Keratinocyte (primary cell): Measurements from ENCODE around the gene RRAGC. TPM values are rescaled to one million over a fixed set of nuclear protein-coding genes. Genes with fewer than 3 reads are reported as not detected.

Experiments used
- DNase-seq: peaks from one replicate; pipeline ENCODE4 v3.0.0-alpha.2; 2011; ENCODE audit warnings: low read depth, missing footprints, low spot score
- FAIRE-seq: peaks from 2 replicates; lab custom pipeline; 2011; peaks lifted over from hg19 to GRCh38; lab: Jason Lieb, UNC
- H2AFZ ChIP-seq: 2 replicates; pipeline ENCODE4 v1.6.0; 2012; ENCODE audit warnings: low read length, control low read depth, inconsistent platforms; ENCODE audit not compliant: control insufficient read depth
- H3K27ac ChIP-seq: 2 replicates; pipeline ENCODE4 v1.5.1; 2011; ENCODE audit warnings: low read length; ENCODE audit not compliant: control insufficient read depth, insufficient read depth
- H3K27me3 ChIP-seq: 3 replicates; pipeline ENCODE4 v1.6.0; 2011; ENCODE audit warnings: low read length; ENCODE audit not compliant: control insufficient read depth, insufficient read depth; ENCODE audit errors: extremely low read depth
- H3K36me3 ChIP-seq, 2 experiments: 2 replicates in 1 of 2; 3 replicates in 1 of 2; pipeline ENCODE4 v1.5.1; 2011; ENCODE audit warnings: low read length in 2 of 2, mild to moderate bottlenecking in 1 of 2; ENCODE audit not compliant: control insufficient read depth in 2 of 2, insufficient read depth in 2 of 2; ENCODE audit errors: extremely low read depth in 1 of 2
- H3K4me1 ChIP-seq: 3 replicates; pipeline ENCODE4 v1.5.1; 2011; ENCODE audit warnings: low read length; ENCODE audit not compliant: control insufficient read depth, insufficient read depth; ENCODE audit errors: extremely low read depth
- H3K4me2 ChIP-seq: 3 replicates; pipeline ENCODE4 v1.6.0; 2011; ENCODE audit warnings: low read depth, low read length; ENCODE audit not compliant: control insufficient read depth, insufficient read depth; ENCODE audit errors: extremely low read depth
- H3K4me3 ChIP-seq, 3 experiments: fragments of 200-600 bp in 1 of 3; sonication (generic) in 1 of 3; 2 replicates in 2 of 3; 3 replicates in 1 of 3; pipeline ENCODE4 v1.5.1; 2011 to 2016; ENCODE audit warnings: low read length in 3 of 3, mild to moderate bottlenecking in 3 of 3, control low read depth in 2 of 3, inconsistent platforms in 1 of 3, low read depth in 1 of 3, mixed read lengths in 1 of 3, mixed run types in 1 of 3, moderate library complexity in 1 of 3; ENCODE audit not compliant: control insufficient read depth in 2 of 3, insufficient read depth in 2 of 3; ENCODE audit errors: extremely low read depth in 1 of 3
- H3K79me2 ChIP-seq: 2 replicates; pipeline ENCODE4 v1.6.0; 2012; ENCODE audit warnings: low read length; ENCODE audit not compliant: control insufficient read depth, insufficient read depth
- H3K9ac ChIP-seq: 3 replicates; pipeline ENCODE4 v1.6.0; 2011; ENCODE audit warnings: low read length; ENCODE audit not compliant: control insufficient read depth, insufficient read depth; ENCODE audit errors: extremely low read depth
- H3K9me1 ChIP-seq: 3 replicates; pipeline ENCODE4 v1.6.0; 2011; ENCODE audit warnings: low read length; ENCODE audit not compliant: control insufficient read depth, insufficient read depth; ENCODE audit errors: extremely low read depth
- H3K9me3 ChIP-seq: 2 replicates; pipeline ENCODE4 v1.5.1; 2012; ENCODE audit warnings: low read depth, low read length; ENCODE audit not compliant: control insufficient read depth
- H4K20me1 ChIP-seq: 3 replicates; pipeline ENCODE4 v1.6.0; 2011; ENCODE audit warnings: low read length; ENCODE audit not compliant: control insufficient read depth, insufficient read depth; ENCODE audit errors: extremely low read depth
- CTCF ChIP-seq, 3 experiments: IDR thresholded peaks in 1 of 3; conservative IDR thresholded peaks in 1 of 3; optimal IDR thresholded peaks in 1 of 3; 2 replicates in 2 of 3; 3 replicates in 1 of 3; pipeline versions ENCODE3 to v1.5.1; 2011; ENCODE audit warnings: low read length in 3 of 3, mild to moderate bottlenecking in 3 of 3, moderate library complexity in 2 of 3, control low read depth in 1 of 3, inconsistent platforms in 1 of 3; ENCODE audit not compliant: insufficient read depth in 2 of 3; ENCODE audit errors: extremely low read depth in 1 of 3
- EZH2 ChIP-seq: IDR thresholded peaks from one replicate; pipeline ENCODE4 v1.6.1; 2012; ENCODE audit warnings: inconsistent platforms, mild to moderate bottlenecking, low read length, moderate library complexity
- dilution Hi-C: fragments of 300-500 bp; cut with MboI; formaldehyde crosslinking; loops from one replicate; pipeline ENCODE4 v1.7.0; 2020; ENCODE audit warnings: low sequenced_read_pairs; ENCODE audit not compliant: extremely low pct_ligation_motif_present
- polyA plus RNA-seq, 5 experiments: library from polyadenylated mRNA; depleted of rRNA in 3 of 5; stranded (reverse) in 3 of 5; stranded (forward) in 1 of 5; unstranded in 1 of 5; fragments of >200 nt; gene quantifications; 1 replicate in 1 of 5; 2 replicates in 3 of 5; 3 replicates in 1 of 5; pipeline versions ENCODE4 v1.2.1 to v1.2.3, GENCODE V29; 2011 to 2012; ENCODE audit warnings: missing spikeins in 2 of 5, low read depth in 1 of 5, low replicate concordance in 1 of 5

The RRAGC gene
- polyA plus RNA-seq, 1 donor (not counting 4 experiments of a cell fraction or from before 2014, with no cell fraction given): 37.8 TPM

GRCh38 chr1:38804062-38804886 lies 55.3 kb downstream of the RRAGC start:
- H3K27ac ChIP-seq: no peak overlapping the region
- H3K36me3 ChIP-seq: no peaks in the 10 kb centered on the region
- H4K20me1 ChIP-seq: no peaks in the 10 kb centered on the region
- no peaks in the 10 kb centered on the region for H3K9me3 ChIP-seq
- peaks cover 3% of the 10 kb centered on the region for H3K4me1 ChIP-seq
- peak overlapping the region in 2 of 3 experiments; percentile 29 to 42 for H3K4me3 ChIP-seq
- FAIRE-seq: no peak
- dilution Hi-C loops: loop anchor here (25.0 kb wide), 1 partner anchor 267 kb away; no protein-coding TSS in a partner anchor
- peak overlapping the region; percentile 85 for H3K4me2 ChIP-seq
- no peak for DNase-seq
- H3K27me3 ChIP-seq: peaks cover 50% of the 10 kb centered on the region
- TF ChIP-seq CTCF (optimal IDR thresholded peaks at IDR 0.05 in 1 of 3, IDR thresholded peaks at IDR 0.05 in 1 of 3, conservative IDR thresholded peaks at IDR 0.05 in 1 of 3; ENCODE audit: extremely low read depth in 1 of 3, insufficient read depth in 2 of 3, low read length in 3 of 3) (no peak), EZH2 (peak; percentile 37)
- H2AFZ ChIP-seq: no peak overlapping the region
- no peaks in the 10 kb centered on the region for H3K9me1 ChIP-seq
- no peak overlapping the region for H3K9ac ChIP-seq
- no peaks in the 10 kb centered on the region for H3K79me2 ChIP-seq

- Histone ChIP-seq H3K79me2 (no peaks in the 10 kb centered on the region), H2AFZ (no peak overlapping the region), H3K9ac (no peak overlapping the region), H3K27ac (no peak overlapping the region), H4K20me1 (no peaks in the 10 kb centered on the region), H3K27me3 (peaks cover 47% of the 10 kb centered on the region), H3K4me3 (peak overlapping the region in 1 of 3 experiments; percentile 20), H3K9me1 (no peaks in the 10 kb centered on the region), H3K36me3 (no peaks in the 10 kb centered on the region), H3K9me3 (no peaks in the 10 kb centered on the region), H3K4me1 (peaks cover 3% of the 10 kb centered on the region), H3K4me2 (peak overlapping the region; percentile 85)
- FAIRE-seq: no peak
- TF ChIP-seq CTCF (optimal IDR thresholded peaks at IDR 0.05 in 1 of 3, IDR thresholded peaks at IDR 0.05 in 1 of 3, conservative IDR thresholded peaks at IDR 0.05 in 1 of 3; ENCODE audit: extremely low read depth in 1 of 3, insufficient read depth in 2 of 3, low read length in 3 of 3): no peak
- TF ChIP-seq EZH2: no peak
- dilution Hi-C loops: loop anchor here (25.0 kb wide), 1 partner anchor 266 kb away; no protein-coding TSS in a partner anchor
- DNase-seq: no peak
Measured at GRCh38 chr1:38803647-38804046, 55.9 kb downstream of the RRAGC start.
